Activated T-helper 17 cell treated with anti-CD3 and anti-CD28 coated beads, Interleukin-2, amount 50 U/mL, for 72 hours (primary cell): Measurements from ENCODE around the gene ABHD12B. TPM values are rescaled to one million over a fixed set of nuclear protein-coding genes. Genes with fewer than 3 reads are reported as not detected.
"Not testable (repeated sequence)": the region's sequence is repeated elsewhere in the genome, so short reads cannot be mapped to it uniquely, and the experiment has no call there.

Experiments used
- ATAC-seq: fragments of 150-1000 bp; cut with Tn5 transposase; replicated peaks from 2 replicates; pipeline ENCODE4 v1.10.0; 2021; ENCODE audit warnings: mild to moderate bottlenecking, moderate library complexity
- H3K27ac Mint-ChIP-seq: one replicate; pipeline ENCODE4 v1.8.0; 2022; ENCODE audit warnings: mixed read lengths
- H3K27me3 Mint-ChIP-seq: one replicate; pipeline ENCODE4 v1.8.0; 2022; ENCODE audit warnings: mixed read lengths
- H3K36me3 Mint-ChIP-seq: one replicate; pipeline ENCODE4 v1.8.0; 2022; ENCODE audit warnings: low read depth, mild to moderate bottlenecking, mixed read lengths
- H3K4me1 Mint-ChIP-seq: one replicate; pipeline ENCODE4 v1.8.0; 2022; ENCODE audit warnings: mixed read lengths
- H3K4me3 Mint-ChIP-seq: one replicate; pipeline ENCODE4 v1.8.0; 2022; ENCODE audit warnings: mild to moderate bottlenecking, mixed read lengths
- H3K9me3 Mint-ChIP-seq: one replicate; pipeline ENCODE4 v1.8.0; 2022; ENCODE audit warnings: mixed read lengths
- total RNA-seq, 2 donors: library from RNA; stranded (reverse); gene quantifications; one replicate each; pipeline ENCODE4 v1.2.3, GENCODE V29; 2022

Gene ABHD12B
- total RNA-seq, 2 donors from 2014 or later, result not detected

DNA sequence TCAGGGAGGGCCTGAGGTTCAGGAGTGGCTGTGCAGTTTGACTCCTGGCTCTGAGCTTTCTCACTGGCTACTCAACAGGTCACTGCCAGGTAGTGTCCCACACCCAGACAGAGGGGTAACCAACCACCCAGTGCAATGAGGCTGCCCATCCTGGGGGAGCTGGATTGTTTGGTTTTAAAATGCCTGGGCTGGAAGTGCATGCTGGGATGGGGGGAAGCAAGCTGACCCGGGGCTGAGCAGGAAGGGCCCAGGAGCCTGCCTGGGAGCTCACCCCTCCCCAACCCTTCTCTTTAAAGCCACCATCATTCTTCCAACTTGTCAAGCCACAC is 12.6 kb upstream of the ABHD12B start:
- Mint-ChIP-seq H3K4me1 (no peaks in the 10 kb centered on the region), H3K27ac (no peak overlapping the region), H3K4me3 (peak overlapping the region; percentile 90), H3K36me3 (no peaks in the 10 kb centered on the region), H3K9me3 (no peaks in the 10 kb centered on the region), H3K27me3 (no peaks in the 10 kb centered on the region)
- ATAC-seq, result no peak

GRCh38 chr14:50860478-50861086 is 11.3 kb upstream of the ABHD12B start:
- Mint-ChIP-seq H3K4me1 (no peaks in the 10 kb centered on the region), H3K9me3 (no peaks in the 10 kb centered on the region), H3K27me3 (peaks cover 3% of the 10 kb centered on the region), H3K4me3 (peak overlapping the region; percentile 90), H3K36me3 (no peaks in the 10 kb centered on the region), H3K27ac (no peak overlapping the region)
- peak; percentile 79 for ATAC-seq

DNA sequence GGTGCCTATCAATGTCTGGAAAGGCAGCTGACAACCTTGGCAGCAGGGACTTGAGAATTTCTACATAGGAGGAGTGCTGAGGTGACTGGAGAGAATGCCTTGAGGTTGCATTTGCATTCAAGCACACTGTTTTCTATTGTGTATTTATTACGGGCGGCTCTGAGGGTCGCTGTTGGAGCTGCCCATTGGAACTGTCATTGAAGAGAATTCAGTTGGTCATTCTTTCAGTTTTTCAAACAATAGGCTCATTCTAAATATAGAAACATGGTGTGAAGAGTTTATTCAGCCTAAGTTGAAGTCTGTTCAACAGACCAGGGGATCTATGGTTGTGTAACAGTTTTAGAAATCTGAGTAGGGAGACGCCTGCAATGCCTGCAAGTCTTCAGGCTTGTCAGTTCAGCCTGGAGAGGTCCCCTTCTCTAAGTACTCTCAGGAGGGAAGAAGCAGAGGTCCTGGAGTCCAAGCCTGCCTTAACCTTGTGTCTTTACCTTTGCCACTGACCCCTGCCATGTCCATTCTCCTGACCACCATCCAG is 9.8 kb upstream of the ABHD12B start:
- H3K4me1 Mint-ChIP-seq, result no peaks in the 10 kb centered on the region
- peaks cover 14% of the 10 kb centered on the region for H3K27me3 Mint-ChIP-seq
- H3K36me3 Mint-ChIP-seq, result no peaks in the 10 kb centered on the region
- no peak overlapping the region for H3K27ac Mint-ChIP-seq
- no peak overlapping the region for H3K4me3 Mint-ChIP-seq
- ATAC-seq, result no peak
- H3K9me3 Mint-ChIP-seq, result no peaks in the 10 kb centered on the region

- peaks cover 26% of the 10 kb centered on the region for H3K27me3 Mint-ChIP-seq
- H3K4me3 Mint-ChIP-seq, result no peak overlapping the region
- no peaks in the 10 kb centered on the region for H3K9me3 Mint-ChIP-seq
- no peaks in the 10 kb centered on the region for H3K36me3 Mint-ChIP-seq
- H3K4me1 Mint-ChIP-seq, result no peaks in the 10 kb centered on the region
- no peak for ATAC-seq
- no peak overlapping the region for H3K27ac Mint-ChIP-seq
These were observed 7.6 kb upstream of the ABHD12B start for GRCh38 chr14:50864237-50864636.

GRCh38 chr14:50864946-50865345 is 6.9 kb upstream of the ABHD12B start:
- Mint-ChIP-seq H3K27me3 (peaks cover 33% of the 10 kb centered on the region), H3K4me1 (no peaks in the 10 kb centered on the region), H3K9me3 (no peaks in the 10 kb centered on the region), H3K36me3 (no peaks in the 10 kb centered on the region), H3K27ac (no peak overlapping the region), H3K4me3 (no peak overlapping the region)
- ATAC-seq, result no peak

DNA sequence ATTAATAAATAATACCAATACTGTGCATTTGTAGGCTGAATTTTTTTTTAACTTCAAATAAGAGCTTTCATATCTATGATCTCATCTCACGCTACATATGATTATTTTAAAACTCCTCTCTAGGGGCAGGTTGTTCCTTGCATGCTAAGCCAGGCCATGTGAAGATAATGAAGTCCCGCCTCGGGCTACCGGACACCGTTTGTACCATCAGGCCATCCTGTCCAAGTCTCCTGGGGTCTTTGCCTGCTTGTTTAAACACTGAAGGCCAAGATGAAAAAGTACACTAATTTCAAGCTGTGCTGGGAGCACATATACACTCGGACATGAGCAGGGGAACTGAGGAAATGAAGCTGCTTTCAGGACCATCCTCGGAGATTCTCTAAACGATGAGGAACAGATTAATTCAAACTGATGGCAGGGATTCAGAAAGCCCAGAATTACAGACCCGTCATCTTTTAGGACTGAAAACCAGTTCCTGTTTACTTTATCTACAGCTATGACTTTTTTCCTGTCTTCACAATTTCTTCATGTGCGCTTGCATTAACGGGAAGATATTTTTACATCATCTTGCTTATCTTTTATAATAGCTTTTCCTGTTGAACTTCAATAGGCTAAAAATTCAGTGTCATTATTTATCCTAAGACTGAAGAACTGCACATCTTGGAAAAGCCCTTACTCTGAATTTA is 6.3 kb upstream of the ABHD12B start:
- peaks cover 39% of the 10 kb centered on the region for H3K27me3 Mint-ChIP-seq
- H3K9me3 Mint-ChIP-seq, result no peaks in the 10 kb centered on the region
- H3K36me3 Mint-ChIP-seq, result no peaks in the 10 kb centered on the region
- no peak for ATAC-seq
- no peak overlapping the region for H3K27ac Mint-ChIP-seq
- peaks cover 4% of the 10 kb centered on the region for H3K4me1 Mint-ChIP-seq
- no peak overlapping the region for H3K4me3 Mint-ChIP-seq

DNA sequence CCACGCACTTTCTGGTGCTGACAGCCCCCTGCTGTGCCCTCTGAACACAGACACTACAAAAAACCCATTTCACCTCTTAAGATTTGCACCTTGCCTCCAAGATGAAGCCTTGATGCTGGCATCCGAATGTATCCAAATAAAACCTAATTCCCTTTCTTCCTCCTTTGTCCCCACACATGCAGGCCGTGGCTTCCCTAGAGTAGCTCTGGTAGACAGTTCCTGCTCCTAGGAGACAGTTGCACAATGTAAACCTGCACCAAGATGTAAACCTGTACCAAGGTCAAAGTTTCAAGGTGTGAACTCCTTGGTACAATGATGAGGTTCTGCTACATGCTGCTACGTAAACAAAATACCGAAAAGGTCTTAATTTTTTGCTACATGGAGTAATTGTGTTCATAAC is 625 bp upstream of the ABHD12B start:
- Mint-ChIP-seq H3K27me3 (peaks cover 69% of the 10 kb centered on the region), H3K27ac (no peak overlapping the region), H3K4me3 (no peak overlapping the region), H3K36me3 (no peaks in the 10 kb centered on the region), H3K4me1 (peaks cover 27% of the 10 kb centered on the region), H3K9me3 (no peaks in the 10 kb centered on the region)
- no peak for ATAC-seq

DNA sequence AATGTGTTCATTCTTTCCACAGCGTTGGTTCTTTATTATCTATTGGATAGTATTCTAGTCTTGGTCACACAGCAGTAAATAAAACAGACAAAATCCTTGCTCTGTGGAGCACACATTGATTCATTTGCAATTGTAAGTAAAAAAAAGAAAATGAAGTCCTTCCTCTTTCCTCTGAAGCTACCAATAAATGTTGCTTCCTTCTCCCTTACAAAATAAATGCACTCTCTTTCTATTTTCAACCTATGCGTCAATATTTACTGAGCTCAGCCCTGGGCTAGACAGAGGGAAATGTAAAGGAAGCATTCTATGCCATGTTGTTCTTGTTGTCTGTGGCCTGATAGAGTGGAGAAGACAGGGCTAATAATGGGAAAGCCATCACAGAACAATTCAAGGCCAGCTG is 2.9 kb downstream of the ABHD12B start:
- Mint-ChIP-seq H3K4me1 (peaks cover 27% of the 10 kb centered on the region), H3K27me3 (peaks cover 56% of the 10 kb centered on the region), H3K27ac (no peak overlapping the region), H3K4me3 (peak overlapping the region; percentile 0), H3K9me3 (no peaks in the 10 kb centered on the region), H3K36me3 (no peaks in the 10 kb centered on the region)
- ATAC-seq, result no peak

GRCh38 chr14:50875359-50876070 is 3.7 kb downstream of the ABHD12B start:
- H3K4me3 Mint-ChIP-seq, result peak overlapping the region; percentile 0
- H3K27me3 Mint-ChIP-seq, result peaks cover 48% of the 10 kb centered on the region
- no peak overlapping the region for H3K27ac Mint-ChIP-seq
- H3K36me3 Mint-ChIP-seq, result no peaks in the 10 kb centered on the region
- ATAC-seq, result peak; percentile 99
- peaks cover 23% of the 10 kb centered on the region for H3K4me1 Mint-ChIP-seq
- H3K9me3 Mint-ChIP-seq, result no peaks in the 10 kb centered on the region

DNA sequence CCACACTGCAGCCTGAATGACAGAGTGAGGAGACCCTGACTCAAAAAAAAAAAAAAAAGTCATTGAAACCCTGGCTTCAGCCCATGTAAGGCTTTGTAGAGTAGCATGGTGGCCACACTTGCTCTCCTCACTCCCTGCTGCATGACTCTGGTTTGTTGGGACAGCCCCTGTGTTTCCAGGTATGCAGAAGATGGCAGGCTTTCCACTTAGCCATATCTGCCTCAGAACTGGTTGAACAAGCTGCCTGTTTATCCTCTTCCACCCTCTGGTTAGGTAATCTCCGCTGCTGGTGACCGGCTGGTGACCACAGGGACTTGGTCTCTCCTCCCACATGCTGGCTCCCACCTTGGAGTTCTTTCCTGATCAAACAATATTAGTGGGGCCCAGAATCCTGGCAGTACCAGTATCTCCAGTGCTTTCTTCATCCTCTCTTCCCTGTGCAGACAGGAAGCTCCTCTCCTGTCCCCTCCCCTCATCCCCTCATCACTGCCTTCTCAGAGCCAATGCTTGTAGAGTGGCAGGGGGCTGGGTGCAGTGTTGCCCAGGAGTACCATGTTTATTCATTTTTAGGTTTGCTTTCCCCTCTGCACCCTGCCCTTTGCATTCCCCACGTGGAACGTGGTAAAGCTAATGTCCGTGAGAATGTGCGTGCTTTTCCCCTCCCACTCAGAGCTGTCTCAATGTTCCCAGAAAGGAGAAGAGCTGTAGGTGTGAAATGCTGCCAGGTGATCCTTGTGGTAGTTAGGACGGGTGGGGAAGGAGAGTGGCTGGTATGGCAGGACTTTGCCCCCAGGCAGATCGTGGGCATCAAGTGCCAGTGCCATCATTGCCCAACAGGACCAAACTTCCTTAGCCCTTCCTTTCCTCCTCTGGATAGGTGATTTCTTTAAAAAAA is 11.3 kb downstream of the ABHD12B start:
- no peaks in the 10 kb centered on the region for H3K36me3 Mint-ChIP-seq
- H3K27ac Mint-ChIP-seq, result no peak overlapping the region
- H3K4me3 Mint-ChIP-seq, result no peak overlapping the region
- H3K4me1 Mint-ChIP-seq, result no peaks in the 10 kb centered on the region
- peaks cover 29% of the 10 kb centered on the region for H3K27me3 Mint-ChIP-seq
- ATAC-seq, result peak; percentile 28
- no peaks in the 10 kb centered on the region for H3K9me3 Mint-ChIP-seq

- H3K9me3 Mint-ChIP-seq, result no peaks in the 10 kb centered on the region
- H3K27ac Mint-ChIP-seq, result no peak overlapping the region
- H3K36me3 Mint-ChIP-seq, result no peaks in the 10 kb centered on the region
- no peak for ATAC-seq
- H3K4me3 Mint-ChIP-seq, result no peak overlapping the region
- peaks cover 31% of the 10 kb centered on the region for H3K27me3 Mint-ChIP-seq
- H3K4me1 Mint-ChIP-seq, result no peaks in the 10 kb centered on the region
These were observed 12.0 kb downstream of the ABHD12B start for GRCh38 chr14:50883827-50884197.

DNA sequence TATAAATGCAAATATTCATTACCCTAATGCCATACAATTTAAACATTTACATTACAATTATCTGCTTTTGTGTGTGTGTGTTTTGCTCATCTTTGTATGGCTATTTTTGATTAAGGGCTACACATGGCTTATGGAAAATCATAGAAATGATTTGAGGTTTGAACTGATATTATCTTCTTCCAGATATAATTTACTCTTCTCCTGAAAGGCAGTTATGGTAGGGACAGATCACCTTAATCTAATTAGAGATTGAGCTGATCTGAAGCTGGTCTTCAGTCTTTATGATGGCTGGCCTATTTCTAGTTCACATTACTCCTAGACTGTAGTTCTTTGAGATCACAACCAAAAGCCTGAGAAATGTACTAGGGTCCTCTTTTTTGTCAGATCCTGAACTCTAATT is 15.6 kb downstream of the ABHD12B start:
- Mint-ChIP-seq H3K4me1 (no peaks in the 10 kb centered on the region), H3K27me3 (peaks cover 27% of the 10 kb centered on the region), H3K9me3 (no peaks in the 10 kb centered on the region), H3K4me3 (no peak overlapping the region), H3K27ac (no peak overlapping the region), H3K36me3 (no peaks in the 10 kb centered on the region)
- no peak for ATAC-seq

GRCh38 chr14:50892255-50892654 is 20.4 kb downstream of the ABHD12B start:
- no peaks in the 10 kb centered on the region for H3K9me3 Mint-ChIP-seq
- no peaks in the 10 kb centered on the region for H3K36me3 Mint-ChIP-seq
- no peaks in the 10 kb centered on the region for H3K4me1 Mint-ChIP-seq
- peaks cover 14% of the 10 kb centered on the region for H3K27me3 Mint-ChIP-seq
- H3K4me3 Mint-ChIP-seq, result no peak overlapping the region
- no peak for ATAC-seq
- H3K27ac Mint-ChIP-seq, result no peak overlapping the region

- H3K9me3 Mint-ChIP-seq, H3K4me3 Mint-ChIP-seq, H3K27ac Mint-ChIP-seq, ATAC-seq, H3K4me1 Mint-ChIP-seq, H3K36me3 Mint-ChIP-seq: not testable (repeated sequence)
- H3K27me3 Mint-ChIP-seq, result peaks cover 23% of the 10 kb centered on the region
These were observed 24.6 kb downstream of the ABHD12B start for GRCh38 chr14:50896421-50896820.
